ENCODE measurements around the gene COPG1.
"Not testable (repeated sequence)": the region's sequence is repeated elsewhere in the genome, so short reads cannot be mapped to it uniquely, and the experiment has no call there.

The COPG1 gene

DNA sequence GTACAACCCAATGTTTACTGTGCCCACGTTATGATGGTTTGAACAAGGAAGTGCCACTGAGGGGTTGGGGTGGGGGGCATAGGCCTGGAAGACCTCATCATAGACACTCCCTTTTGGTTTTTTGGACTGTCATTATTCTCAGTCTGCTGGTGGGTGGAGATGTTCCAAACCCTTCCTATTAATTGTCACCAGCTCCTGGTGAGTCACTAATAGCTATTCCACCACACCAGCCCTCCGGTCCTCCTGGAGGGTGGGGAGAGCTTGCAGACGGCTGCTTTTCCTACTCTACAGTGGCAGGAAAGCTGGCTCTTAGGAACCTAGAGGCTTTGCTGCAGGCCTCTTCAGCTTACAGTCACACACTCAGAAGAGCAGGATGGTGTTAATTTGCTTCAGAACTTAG lies 9.0 kb upstream of the COPG1 start:
- no peak for TF ChIP-seq CTCF (IDR thresholded peaks at IDR 0.05; ENCODE audit: low read depth, low read length)
- peak; percentile 18 to 20 for DNase-seq (ENCODE audit: low read depth in 2 of 2)
- no peak overlapping the region for H3K4me3 ChIP-seq (replicated peaks in 1 of 2; ENCODE audit: low read depth in 2 of 2, low read length in 2 of 2)

GRCh38 chr3:129245141-129245540 lies 4.3 kb upstream of the COPG1 start:
- no peak for TF ChIP-seq CTCF (IDR thresholded peaks at IDR 0.05; ENCODE audit: low read depth, low read length)
- DNase-seq (ENCODE audit: low read depth in 2 of 2): peak in 1 of 2 donors; percentile 42
- no peak overlapping the region for H3K4me3 ChIP-seq (replicated peaks in 1 of 2; ENCODE audit: low read depth in 2 of 2, low read length in 2 of 2)

DNA sequence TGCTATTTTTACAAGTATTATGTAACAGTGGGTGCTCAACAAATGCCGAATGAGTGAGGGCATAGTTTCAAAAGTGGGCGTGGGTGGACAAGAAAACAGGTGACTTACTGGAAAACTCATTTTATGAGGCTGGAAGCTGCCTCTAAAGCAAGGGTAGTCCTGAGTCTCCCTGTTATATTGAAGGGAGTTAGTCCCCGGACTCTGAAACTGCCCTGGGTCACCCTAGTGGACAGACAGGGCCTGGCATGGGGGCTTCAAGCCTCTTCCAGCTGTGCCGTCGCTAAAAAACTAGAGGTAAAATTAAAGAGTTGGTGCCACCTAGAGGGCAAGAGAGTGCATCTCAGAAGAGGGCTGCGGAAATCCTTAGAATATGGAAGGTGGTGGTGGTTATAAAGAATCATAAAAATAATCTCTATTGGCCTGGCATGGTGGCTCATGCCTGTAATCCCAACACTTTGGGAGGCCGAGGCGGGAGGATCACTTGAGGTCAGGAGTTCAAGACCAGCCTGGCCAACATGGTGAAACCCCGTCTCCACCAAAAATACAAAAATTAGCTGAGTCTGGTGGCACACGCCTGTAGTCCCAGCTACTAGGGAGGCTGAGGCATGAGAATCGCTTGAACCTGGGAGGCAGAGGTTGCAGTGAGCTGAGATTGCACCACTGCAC lies 3.6 kb upstream of the COPG1 start:
- peak; percentile 92 for TF ChIP-seq CTCF (IDR thresholded peaks at IDR 0.05; ENCODE audit: low read depth, low read length)
- peak; percentile 94 to 95 for DNase-seq (ENCODE audit: low read depth in 2 of 2)
- H3K4me3 ChIP-seq (replicated peaks in 1 of 2; ENCODE audit: low read depth in 2 of 2, low read length in 2 of 2): not testable (repeated sequence)

- TF ChIP-seq CTCF (IDR thresholded peaks at IDR 0.05; ENCODE audit: low read depth, low read length): no peak
- no peak overlapping the region for H3K4me3 ChIP-seq (replicated peaks in 1 of 2; ENCODE audit: low read depth in 2 of 2, low read length in 2 of 2)
- DNase-seq (ENCODE audit: low read depth in 2 of 2): no peak
These were observed 2.8 kb upstream of the COPG1 start for GRCh38 chr3:129246636-129247035.

DNA sequence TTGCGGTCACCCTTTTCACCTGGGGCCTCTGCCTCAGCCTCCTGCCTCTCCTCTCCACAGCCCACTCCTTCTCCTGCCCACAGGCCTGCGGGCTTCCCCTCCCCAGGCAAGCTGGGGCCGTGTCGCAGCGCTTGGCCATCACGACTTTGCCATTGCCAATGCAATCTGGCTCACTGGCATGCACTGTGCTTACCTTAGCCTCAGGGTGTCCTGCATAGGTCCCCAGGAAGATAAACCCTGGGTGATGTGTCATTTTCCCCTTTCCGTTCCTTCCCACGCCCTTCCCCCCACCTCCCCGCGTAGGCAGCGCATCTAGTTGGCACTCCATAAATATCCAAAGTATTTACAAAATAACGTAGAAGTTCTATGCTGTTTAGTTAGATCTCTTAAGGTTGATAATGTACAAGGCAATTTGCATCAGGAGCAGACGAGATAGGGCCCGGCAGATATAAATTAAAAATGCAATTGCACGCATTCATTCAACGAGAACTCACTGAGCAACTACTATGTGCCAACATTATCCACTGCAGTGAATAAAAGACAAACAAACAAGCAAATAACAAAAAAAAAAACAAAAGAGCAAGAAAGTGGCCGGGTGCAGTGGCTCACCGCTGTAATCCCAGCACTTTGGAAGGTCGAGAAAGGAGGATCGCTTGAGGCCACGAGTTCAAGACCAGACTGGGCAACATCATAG lies 973 bp upstream of the COPG1 start:
- peak overlapping the region; percentile 97 to 99 for H3K4me3 ChIP-seq (replicated peaks in 1 of 2; ENCODE audit: low read depth in 2 of 2, low read length in 2 of 2)
- no peak for TF ChIP-seq CTCF (IDR thresholded peaks at IDR 0.05; ENCODE audit: low read depth, low read length)
- no peak for DNase-seq (ENCODE audit: low read depth in 2 of 2)

DNA sequence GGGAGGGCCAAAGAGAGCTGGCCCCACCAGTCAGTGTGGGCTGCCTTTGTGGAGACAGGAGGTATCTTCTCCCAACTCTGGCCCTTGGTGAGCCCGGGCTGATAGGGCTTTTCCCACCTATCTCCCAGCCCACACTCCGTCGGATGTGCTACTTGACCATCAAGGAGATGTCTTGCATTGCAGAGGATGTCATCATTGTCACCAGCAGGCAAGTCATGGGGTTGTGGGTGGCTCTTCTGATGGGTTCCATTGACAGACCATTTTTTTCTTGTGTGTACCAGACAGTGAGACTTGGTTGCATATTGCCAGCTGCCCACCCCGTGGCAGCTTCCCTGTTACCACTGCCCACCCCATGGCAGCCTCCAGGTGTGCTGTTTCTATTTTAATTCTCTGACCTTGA lies 3.3 kb downstream of the COPG1 start:
- TF ChIP-seq CTCF (IDR thresholded peaks at IDR 0.05; ENCODE audit: low read depth, low read length): no peak
- no peak overlapping the region for H3K4me3 ChIP-seq (replicated peaks in 1 of 2; ENCODE audit: low read depth in 2 of 2, low read length in 2 of 2)
- DNase-seq (ENCODE audit: low read depth in 2 of 2): no peak

All from cardiac fibroblast (primary cell).